GM21619 (cell line): ENCODE data around the gene MALSU1.

Experiments used
- ATAC-seq: cut with Tn5 transposase; IDR thresholded peaks from one replicate; pipeline ENCODE4 v1.9.1; 2021; ENCODE audit not compliant: unreplicated experiment

The MALSU1 gene

DNA sequence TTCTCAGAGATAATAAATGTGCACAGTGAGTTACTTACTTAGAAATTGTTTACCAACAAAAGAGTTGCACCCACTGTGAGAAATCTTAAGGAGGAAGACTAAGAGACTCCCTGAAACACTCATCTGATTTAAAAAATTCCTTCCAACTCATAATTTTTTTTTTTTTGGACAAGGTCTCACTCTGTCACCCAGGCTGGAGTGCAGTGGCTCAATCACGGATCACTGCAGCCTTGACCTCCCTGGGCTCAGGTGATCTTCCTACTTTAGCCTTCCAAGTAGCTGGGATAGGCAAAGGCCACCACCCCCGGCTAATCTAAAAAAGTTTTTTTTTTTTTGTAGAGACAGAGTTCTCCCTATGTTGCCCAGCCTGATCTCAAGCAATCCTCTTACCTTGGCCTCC is 36.0 kb downstream of the MALSU1 start:
- ATAC-seq = no peak

DNA sequence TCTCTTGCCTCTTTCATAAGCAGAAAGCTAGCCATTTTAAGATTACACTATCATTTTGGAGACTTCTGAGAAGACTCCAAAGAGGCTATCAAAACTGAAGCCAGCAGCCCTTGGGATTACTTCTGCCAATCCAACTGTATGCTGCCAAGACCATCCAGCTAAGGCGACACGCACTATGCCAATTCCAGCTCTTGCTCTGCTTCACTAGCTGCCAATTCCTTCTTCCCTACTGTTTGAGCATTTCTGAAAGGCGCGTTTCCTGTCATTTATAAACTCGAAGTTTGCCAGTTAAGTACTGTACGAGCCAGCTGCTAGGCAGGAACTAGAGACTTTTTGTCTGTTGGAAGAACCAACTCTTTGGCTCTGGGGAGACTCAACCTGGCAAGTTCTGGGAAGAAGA is 36.5 kb downstream of the MALSU1 start:
- no peak for ATAC-seq

DNA sequence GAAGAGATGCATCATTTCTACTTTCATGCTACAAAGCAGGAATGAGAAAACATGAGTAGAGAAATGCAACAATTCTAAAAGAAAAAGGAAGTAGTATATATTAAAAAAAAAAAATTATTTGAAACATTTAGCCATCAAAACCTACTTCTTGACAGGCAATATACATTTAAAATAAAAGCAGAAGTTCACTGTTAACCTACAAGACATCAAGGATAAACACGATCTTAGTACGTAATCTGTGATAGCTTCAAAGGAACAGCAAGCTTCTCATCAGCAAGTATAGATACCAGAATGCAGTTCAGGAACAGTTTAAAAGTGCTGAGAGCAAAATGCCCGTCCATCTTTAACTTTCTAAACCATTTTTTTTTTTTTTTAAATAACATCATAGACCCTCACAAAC is 36.9 kb downstream of the MALSU1 start:
- ATAC-seq = no peak

DNA sequence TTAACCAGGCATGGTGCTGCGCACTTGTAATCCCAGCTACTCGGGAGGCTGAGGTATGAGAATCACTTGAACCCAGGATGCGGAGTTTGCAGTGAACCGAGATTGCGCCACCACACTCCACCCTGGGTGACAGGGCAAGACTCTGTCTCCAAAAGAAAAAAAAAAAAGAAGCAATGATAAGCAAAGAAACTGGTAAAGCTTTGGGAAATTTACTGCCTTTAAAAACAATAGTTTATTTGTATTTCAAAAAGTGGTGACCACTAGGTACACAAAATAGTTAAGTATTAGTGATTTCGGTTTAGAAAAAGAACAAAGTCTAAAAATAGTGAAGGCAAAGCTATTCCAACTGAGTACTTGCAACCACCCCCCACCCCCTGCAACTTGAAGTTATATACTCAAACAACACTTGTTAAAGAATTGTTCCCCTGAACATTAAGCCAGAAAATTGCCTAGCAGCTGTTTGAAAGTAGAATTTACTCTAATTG is 37.7 kb downstream of the MALSU1 start:
- ATAC-seq = no peak

DNA sequence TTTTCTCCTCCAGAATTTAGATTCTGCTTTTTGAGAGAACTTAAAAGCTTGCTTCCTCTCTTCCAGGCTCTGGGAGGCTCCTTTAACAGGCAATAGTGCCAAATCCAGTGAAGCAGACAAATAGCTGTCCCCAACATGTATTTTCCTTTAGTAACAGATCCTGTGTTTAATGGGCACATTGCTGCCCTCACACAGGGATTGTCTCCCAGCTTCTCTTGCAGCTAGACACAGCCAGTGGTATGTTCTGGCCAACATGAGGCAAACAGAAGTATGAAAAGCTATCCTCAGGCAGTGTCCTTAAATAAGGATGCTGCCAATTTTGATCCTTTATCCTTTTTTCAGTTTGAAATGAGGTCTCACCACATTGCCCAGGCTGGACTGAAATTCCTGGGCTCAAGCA is 38.2 kb downstream of the MALSU1 start:
- ATAC-seq = no peak

DNA sequence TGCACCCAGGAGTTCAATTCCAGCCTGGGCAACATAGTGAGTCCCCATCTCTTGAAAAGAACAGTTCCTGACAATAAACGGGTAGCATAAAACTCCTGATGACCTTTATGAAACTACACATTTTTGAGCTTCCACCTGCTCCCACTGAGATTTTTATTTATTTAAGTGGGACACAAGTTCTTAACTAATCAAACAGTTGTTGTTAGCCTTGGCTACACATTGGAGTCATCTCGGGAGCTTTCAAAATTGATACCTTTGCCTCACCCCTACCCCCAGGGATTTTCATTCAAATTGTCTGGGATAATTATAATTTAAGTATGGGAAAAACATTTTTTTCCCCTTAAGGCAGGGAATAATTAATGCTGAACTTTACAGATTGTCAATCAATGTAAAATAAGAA is 39.3 kb downstream of the MALSU1 start:
- no peak for ATAC-seq

DNA sequence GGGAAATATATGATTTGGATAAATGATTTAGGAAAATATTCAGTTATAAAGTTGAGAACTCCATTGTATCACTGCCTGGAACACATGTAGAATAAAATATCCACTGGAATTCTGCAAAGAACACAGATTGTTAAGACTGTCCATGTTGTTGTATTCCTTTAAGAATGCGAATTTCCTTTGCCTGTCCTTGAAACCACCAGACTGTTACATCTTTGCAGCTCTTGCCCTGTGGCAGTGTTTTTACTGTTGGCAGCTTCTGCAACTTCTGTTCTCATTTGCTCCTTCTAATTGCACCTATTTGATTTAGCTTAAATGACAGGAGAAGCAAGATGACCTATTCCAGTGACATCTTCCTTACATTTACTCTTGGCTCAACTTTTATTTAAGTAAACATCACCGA is 39.7 kb downstream of the MALSU1 start:
- ATAC-seq = no peak

DNA sequence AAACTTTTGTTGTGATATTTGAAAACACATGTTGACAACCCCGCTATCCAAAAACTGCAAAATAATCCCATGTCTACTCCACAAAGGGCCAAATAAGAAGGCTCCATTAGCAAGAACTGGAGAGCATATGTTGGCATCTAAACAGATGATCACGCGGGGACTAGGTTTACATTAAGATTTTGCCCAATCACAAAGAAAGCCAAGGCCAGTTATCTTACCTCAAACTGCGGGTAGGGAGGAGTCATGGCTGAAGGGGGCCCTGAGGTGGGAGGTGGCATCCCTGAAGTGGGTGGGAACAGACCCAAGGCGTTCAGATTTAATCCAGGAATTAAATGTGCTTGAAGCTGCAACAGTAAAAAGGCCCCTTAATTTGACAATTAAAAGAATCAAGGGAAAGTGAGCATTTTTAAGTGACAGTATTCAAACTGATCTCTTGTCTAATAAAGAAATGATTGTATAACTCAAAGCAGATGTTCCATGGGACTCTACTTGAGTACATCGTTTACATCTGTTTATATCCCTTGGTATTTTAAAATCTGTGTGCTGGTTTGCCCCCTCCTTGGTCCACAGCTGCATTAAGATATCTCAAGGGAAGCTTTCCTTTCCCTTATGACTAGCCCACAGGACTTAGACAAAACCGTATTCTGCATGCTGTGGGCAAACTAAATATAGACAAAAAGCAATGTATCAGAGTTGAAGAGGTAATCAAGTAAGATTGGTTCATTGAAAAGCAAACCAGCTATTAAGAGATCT is 42.9 kb downstream of the MALSU1 start:
- no peak for ATAC-seq

DNA sequence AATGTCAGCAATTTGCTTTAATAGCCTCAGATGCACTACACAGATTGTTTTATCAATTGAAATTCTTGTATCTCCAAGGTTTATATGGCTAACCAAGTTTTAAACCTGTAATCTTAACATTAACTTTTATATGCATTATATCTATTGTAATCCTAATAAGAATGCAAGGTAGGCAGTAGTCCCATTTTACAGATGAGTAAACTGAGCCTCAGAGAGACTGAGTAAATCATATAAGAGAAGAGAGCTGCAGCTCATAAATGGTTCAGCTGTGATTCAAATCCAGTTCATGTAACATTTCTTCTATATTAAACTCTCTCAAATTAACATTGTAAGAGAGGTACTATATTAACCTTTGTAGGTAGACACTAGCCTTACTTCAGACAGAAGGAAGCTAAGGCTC is 44.0 kb downstream of the MALSU1 start:
- no peak for ATAC-seq

DNA sequence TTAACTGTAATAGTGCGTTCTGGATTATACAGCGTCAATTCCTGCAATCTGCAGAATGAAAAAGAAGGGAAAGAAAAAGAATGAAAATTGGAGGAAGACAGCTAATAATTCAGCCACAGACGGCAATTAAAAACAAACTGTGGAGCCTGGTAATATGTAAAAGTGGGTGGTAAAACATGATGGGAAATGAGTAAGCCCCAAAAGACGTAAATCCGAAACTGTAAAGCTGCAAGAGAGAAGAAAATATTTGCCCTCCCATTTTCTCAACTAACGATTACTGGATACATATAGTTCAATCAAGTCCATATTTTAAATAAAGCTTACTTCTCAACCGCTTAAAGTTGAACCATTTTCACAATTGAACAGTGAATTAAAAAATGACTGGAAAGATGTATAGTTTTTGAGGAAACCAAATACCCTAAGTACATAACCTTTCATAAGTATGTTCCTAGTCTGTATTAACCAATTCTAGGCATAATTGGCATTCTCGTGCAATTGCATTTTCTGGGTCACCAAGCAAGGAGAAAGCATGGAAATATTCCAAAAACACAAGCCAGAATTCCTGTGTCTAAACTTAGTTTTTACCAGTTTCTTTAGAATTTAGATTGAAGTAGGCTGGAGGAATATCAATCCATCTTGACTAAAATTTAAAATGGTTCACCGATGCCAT is 44.8 kb downstream of the MALSU1 start:
- no peak for ATAC-seq

DNA sequence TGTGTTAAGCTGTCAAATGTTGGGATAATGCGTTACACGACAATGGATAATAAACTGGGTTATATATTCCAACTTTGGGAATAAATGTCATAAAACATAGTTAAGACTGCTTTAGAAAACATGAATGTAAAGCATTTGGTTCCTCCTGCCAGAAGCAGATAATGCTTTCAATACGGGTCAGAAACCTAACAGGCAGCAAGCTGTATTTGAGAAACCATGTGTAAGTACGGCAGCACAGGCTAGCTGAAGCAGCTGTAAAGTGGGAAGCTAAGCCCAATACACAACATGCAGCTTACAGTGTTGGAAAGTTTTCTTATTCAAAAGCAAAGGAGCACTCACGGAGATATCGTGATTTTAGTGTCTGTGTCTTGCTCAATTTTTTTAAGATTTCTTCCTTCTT is 46.5 kb downstream of the MALSU1 start:
- no peak for ATAC-seq

DNA sequence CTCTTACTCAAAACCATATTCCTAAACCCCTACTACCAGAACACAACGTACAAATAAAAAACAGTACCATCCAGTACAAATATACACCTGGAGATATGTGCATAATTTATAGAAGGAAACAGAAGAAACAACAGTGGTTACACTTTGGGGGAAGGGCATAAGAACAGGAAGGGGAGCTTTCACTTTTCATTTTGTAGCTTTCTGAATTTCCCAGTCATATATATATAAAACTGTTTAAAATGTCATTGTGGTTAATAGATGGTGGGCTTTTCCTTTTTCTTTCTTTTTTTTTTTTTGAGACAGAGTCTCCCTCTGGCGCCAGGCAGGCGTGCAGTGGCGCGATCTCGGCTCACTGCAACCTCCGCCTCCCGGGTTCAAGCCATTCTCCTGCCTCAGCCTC is 47.2 kb downstream of the MALSU1 start:
- ATAC-seq = peak; percentile 57

DNA sequence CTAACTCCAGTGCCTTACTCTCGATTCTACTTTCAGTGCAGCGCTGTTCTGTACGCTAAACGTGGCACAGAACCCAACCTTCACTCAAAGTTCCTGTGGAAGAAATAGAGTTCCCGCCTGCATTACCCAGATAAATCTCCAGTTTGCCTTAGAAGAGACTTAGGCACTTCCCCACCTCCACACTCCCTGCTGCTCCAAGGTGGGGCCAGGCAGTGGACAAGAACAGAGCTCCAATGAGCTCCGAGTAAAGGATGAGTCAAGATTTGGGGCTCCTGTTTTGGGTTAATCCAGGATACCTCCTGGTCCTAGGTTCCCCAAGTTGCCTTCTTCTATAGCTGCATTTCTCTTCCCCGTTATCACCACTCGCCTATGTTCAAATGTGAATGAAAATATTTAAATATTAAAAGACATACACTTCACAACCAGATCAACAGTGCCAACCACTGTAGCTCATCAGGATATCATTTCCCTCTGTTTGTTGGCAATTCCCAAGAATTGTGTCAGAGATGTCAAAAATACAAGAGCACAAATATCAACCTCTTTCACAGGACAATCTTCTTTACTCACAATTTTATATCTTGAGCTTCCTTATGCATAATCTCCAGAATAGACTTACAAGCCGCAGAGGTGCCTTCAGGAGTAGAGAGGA is 48.0 kb downstream of the MALSU1 start:
- no peak for ATAC-seq

DNA sequence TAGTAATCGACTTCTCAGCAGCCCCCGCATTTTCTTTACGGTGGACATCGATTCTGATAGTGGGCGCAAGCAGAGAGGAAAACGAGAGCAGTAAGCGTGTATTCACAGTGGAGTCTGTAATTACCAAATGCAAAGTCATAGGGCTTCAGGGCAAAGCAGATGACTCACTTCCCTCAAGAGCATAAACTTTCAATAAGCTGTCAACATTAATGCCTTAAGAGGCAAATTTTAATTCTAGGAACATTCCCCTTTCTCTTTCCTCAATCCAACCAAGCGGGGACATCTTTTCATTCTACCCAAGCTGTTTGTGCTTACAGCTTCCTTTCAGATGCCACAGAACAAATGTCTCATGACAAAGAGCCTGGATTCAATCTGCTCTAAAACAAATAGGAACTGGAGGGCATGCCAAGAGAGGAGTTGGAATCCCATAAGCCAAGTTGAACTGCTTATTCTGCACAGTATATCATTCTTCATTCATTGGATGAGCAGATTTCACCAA is 48.6 kb downstream of the MALSU1 start:
- no peak for ATAC-seq

DNA sequence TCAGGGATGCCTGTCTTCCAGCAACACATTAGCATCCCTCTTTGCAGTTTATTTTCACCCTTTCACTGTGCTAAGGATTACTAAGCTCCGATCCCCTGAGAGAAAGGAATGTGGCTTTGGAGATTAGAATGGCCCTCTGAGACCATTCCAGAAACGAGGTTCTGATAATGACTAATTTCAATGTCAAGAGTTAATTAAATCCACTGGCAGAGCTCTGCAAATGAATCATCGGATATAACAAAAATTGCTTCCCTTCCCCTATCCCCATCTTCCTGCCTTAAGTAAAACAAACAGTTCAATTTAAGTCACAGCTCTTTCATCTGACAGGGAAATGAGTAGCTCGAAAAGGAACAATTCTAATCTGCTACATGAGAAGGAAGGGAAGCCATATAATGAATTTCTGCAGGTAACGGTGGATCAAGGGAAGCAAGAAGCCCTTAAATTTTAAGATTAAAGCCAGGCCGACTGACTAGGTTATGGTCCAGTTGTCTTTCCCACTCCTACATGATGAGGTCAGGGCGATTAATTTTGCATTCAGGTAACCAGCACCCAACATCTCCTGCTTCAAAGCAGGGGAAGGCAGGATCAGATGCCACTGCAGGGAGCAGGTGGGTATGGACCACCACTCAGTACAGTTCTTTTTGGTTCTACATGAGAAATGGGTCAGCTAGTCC is 50.5 kb downstream of the MALSU1 start:
- no peak for ATAC-seq

DNA sequence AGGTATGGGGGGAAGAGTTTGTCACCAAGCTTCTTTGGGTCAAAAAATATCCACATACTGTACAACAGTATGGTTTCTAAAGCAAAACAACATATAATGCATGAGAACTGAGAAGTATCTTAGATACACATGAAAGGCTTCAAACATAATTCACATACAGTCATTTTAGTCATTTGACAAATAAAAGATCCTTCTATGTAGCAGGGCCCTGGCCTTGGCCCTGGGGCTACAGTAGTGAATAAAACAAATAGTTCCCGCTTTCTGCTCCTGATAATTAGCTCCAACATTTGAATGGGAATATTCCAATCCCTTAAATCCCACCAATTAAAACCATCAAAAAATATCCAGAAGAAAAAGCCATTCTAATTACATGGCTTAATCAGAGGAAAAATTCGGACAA is 51.3 kb downstream of the MALSU1 start:
- no peak for ATAC-seq

DNA sequence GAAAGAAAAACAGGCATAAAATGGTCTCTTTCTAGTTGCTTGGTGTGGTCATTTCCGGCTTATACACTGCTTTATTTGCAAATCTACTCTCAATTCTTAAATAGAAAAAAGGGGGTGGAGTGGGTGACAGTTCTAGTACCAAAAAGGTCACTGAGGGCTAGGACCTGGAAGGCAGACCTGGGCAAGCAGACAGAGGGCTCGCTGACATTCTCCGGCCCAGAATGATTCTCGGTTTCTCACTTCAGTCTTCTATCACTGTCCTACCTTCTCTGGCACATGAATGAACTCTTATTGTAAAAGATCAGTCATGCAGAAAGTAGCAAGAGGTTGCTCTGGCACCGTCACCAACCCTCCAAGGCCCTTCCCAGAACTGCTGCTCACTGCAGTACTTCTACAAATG is 54.0 kb downstream of the MALSU1 start:
- no peak for ATAC-seq

DNA sequence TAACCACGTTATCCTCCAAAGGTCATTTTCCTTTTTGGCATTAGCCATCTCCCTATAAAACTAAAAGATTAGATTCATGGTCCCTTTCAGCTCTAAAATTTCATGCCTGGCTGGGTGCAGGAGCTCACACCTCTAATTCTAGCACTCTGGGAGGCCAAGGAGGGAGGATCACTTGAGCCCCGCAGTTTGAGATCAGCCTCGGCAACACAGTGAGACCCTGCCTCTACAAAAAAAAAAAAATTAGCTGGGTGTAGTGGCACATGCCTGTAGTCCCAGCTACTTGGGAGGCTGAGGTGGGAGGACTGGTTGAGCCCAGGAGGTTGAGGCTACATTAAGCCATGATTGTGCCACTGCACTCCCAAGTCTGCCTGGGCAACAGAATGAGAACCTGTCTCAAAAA is 57.0 kb downstream of the MALSU1 start:
- no peak for ATAC-seq

DNA sequence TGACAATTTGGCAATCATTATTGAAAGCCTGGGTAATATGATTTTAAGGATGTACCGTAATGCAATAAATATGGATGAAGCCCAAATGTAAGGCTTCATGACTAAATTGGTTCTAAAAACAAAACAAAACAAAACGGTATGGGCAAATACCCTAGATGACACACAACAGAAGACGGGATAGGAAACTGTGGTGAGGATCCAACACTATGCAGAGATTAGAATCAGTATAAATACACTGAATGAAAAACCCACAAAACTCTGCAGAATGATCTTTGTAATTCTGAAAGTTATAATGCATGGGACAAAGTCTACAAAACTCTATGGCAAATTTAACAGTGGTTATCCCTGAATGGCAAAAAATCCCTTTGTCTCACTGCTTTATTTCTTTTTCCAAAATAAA is 57.6 kb downstream of the MALSU1 start:
- ATAC-seq = no peak

DNA sequence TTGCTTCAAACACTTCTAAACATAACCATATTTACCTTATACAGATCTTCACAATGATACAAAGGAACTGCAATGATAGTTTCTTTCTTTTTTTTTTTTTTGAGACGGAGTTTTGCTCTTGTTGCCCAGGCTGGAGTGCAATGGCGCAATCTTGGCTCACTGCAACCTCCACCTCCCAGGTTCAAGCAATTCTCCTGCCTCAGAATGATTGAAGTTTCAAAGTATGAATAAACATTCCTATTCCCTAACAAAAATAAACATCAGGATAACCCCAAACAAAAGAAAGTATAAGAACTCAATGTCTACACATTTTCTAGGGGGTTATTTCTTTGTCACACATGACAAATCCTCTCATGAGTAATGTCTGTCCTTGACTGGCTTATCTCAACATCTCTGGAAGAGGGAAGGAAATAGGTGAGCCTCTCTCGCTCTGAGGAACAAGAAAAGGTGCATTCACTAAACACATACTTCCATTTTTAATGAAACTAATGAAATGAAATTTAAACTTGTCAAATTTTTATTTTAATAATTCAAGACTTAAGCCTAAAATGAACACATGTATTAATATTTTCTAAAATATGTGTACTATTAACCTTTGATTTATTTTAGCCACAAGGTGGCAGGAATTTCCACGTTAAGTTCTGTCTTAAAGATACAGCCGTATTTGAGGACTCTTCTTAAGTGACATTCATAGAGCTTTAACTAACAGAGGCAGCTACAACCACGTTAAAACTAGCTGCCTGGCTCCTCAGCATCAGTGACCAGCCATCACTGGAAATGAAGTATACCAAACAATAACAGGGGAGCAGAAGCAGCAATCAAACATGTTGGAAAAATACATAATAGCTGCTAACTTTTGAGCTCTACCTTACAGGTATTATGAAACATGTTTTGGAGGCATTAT is 58.3 kb downstream of the MALSU1 start:
- ATAC-seq = no peak
